PC-3 (cell line): ENCODE measurements around the gene HOGA1.

ENCODE experiments used
- EZH2 ChIP-seq: fragments of 300-600 bp; sonication (generic); IDR thresholded peaks from one replicate; pipeline ENCODE4 v1.6.1; 2017; ENCODE audit warnings: antibody characterized with exemption, mild to moderate bottlenecking, low read length; ENCODE audit not compliant: unreplicated experiment
- EZH2phosphoT487 ChIP-seq: fragments of 300-600 bp; sonication (generic); IDR thresholded peaks from 2 replicates; pipeline ENCODE4 v1.6.1; 2018; ENCODE audit warnings: mild to moderate bottlenecking, antibody characterized with exemption, low read length, borderline replicate concordance
- TF ChIP-seq, protein P1 (sequence below): fragments of 300-600 bp; sonication (generic); conservative IDR thresholded peaks from 2 replicates; pipeline ENCODE4 v1.5.1; 2017; ENCODE audit warnings: antibody characterized with exemption, low read depth, mild to moderate bottlenecking, low read length

GRCh38 chr10:97644936-97645335 is 60.7 kb downstream of the HOGA1 start:
- TF ChIP-seq, protein P1, sequence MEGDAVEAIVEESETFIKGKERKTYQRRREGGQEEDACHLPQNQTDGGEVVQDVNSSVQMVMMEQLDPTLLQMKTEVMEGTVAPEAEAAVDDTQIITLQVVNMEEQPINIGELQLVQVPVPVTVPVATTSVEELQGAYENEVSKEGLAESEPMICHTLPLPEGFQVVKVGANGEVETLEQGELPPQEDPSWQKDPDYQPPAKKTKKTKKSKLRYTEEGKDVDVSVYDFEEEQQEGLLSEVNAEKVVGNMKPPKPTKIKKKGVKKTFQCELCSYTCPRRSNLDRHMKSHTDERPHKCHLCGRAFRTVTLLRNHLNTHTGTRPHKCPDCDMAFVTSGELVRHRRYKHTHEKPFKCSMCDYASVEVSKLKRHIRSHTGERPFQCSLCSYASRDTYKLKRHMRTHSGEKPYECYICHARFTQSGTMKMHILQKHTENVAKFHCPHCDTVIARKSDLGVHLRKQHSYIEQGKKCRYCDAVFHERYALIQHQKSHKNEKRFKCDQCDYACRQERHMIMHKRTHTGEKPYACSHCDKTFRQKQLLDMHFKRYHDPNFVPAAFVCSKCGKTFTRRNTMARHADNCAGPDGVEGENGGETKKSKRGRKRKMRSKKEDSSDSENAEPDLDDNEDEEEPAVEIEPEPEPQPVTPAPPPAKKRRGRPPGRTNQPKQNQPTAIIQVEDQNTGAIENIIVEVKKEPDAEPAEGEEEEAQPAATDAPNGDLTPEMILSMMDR: no peak
- TF ChIP-seq EZH2 (no peak), EZH2phosphoT487 (no peak)
